Posterior cingulate gyrus (tissue), 11 donors: ENCODE results near the gene FOXO4.
A peak's percentile ranks its signal among the peaks of the same experiment; 100 is the strongest.
"Not testable (repeated sequence)": the region's sequence is repeated elsewhere in the genome, so short reads cannot be mapped to it uniquely, and the experiment has no call there.

Source experiments
- DNase-seq, 10 donors: peaks; one replicate each; pipeline versions ENCODE4 v3.0.0 to v3.0.0-alpha.2; 2020 to 2021; ENCODE audit warnings: mixed read lengths in 3 of 10
- intact Hi-C: fragments of 100-400 bp; cut with DNase I; formaldehyde crosslinking; loops from one replicate; pipeline ENCODE4 v1.15.1; 2023

The FOXO4 gene, protein sequence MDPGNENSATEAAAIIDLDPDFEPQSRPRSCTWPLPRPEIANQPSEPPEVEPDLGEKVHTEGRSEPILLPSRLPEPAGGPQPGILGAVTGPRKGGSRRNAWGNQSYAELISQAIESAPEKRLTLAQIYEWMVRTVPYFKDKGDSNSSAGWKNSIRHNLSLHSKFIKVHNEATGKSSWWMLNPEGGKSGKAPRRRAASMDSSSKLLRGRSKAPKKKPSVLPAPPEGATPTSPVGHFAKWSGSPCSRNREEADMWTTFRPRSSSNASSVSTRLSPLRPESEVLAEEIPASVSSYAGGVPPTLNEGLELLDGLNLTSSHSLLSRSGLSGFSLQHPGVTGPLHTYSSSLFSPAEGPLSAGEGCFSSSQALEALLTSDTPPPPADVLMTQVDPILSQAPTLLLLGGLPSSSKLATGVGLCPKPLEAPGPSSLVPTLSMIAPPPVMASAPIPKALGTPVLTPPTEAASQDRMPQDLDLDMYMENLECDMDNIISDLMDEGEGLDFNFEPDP

DNA sequence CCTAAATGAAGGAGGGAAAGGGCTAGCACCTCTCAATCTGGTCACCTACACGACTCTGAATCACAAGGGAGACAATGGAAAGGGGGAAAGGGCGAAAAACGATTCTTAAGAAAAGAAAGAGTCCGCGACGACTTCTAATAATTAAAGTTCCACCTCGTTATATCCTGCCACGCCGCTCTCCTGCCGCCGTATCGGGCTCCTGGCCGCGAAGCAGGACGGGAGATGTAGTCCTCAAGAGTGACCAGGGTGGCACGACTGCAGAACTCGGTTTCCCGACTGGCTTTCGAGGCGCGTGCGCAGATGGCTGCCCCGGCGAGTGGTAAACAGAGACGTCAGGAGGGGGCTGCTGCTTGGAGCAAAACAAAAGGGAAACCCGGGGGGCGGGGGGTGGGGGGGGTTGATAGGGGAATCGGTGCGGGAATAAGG lies at the start of gene FOXO4:
Gene FOXO4, plus strand, starts transcription at position 297 of the 426 bp plus-strand sequence. CDS start 678 bp downstream, outside the sequence.
- intact Hi-C loops, result loop anchor here (1.0 to 5.0 kb wide), 3 partner anchors 28 to 272 kb away; partner anchors contain the start of gene TAF1
- DNase-seq, result peak; percentile 86 to 99 (median 91)

DNA sequence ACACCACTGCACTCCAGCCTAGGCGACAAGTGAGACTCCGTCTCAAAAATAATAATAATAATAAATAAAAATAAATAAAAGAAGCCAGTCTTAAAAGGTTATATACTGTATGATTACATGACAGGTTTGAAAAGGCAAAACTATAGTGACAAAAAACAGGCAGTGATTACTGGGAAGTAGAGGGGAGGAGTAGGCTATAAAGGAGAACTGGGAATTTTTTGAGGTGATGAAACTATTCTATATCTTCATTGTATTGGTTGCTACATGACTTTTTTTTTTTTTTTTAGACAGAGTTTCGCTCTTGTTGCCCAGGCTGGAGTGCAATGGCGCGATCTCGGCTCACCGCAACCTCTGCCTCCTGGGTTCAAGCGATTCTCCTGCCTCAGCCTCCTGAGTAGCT lies 47.8 kb upstream of the FOXO4 start:
- intact Hi-C loops, DNase-seq: not testable (repeated sequence)

DNA sequence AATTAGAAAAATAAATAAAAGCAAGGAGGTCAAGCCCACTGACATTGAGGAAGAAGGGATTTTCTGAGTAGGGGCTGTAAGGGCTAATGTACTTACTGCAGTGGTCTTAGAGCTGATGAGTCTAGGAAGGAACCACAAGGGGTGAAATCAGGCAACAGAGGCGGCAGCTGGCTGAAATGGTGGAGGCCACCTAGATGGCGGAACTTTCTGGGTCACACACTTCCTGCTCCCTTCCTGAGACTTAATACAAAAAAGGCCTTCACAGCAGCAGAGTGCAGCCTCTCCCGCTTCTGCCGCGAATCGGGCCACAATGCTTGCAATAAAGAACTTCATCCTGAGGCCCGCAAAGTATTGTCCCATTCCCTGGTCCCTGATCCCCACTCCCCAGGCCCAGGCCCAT lies 42.9 kb upstream of the FOXO4 start:
- intact Hi-C loops, result no loop called here
- DNase-seq, result no peak

DNA sequence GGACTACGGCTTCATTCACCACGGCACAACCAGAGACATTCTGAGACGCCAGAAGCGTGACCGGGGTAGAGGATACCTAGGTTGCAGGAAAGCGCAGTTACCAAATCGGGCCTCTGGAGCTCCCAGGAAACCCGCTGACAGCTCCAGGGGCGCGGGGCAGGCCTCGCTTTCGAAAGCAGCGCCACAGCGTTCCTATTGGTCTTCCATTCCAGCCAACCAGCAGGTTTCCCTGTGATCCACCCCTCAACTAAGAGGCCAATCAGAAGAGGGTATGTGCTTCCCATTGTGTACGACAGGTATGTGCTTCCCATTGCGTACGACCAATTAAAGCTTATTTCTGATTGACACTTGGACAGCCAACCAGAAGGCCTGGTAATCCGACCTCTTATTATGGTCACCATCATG lies 42.4 kb upstream of the FOXO4 start:
- no peak for DNase-seq

DNA sequence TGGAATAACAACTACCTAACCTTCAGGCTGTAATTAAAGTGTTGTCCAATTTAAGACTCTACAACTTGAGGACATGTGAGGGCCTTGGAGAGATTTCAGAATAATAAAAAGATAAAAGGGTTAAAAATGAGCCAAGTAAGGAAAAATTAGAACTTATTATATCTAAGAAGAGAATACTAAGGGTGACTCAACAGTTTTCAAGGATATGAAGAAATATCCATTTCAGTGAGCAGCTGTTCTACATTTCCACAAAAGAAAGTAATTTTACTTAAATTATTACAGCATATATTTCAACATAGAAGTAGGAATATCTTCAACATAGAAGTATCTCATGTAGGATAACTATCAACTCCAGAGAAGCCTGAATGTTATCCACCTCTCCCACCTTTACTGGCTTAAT lies 38.8 kb upstream of the FOXO4 start:
- intact Hi-C loops, result no loop called here
- DNase-seq, result no peak

More for the DNA sequence above, 42.4 kb upstream of the FOXO4 start:
- intact Hi-C loops, result no loop called here

DNA sequence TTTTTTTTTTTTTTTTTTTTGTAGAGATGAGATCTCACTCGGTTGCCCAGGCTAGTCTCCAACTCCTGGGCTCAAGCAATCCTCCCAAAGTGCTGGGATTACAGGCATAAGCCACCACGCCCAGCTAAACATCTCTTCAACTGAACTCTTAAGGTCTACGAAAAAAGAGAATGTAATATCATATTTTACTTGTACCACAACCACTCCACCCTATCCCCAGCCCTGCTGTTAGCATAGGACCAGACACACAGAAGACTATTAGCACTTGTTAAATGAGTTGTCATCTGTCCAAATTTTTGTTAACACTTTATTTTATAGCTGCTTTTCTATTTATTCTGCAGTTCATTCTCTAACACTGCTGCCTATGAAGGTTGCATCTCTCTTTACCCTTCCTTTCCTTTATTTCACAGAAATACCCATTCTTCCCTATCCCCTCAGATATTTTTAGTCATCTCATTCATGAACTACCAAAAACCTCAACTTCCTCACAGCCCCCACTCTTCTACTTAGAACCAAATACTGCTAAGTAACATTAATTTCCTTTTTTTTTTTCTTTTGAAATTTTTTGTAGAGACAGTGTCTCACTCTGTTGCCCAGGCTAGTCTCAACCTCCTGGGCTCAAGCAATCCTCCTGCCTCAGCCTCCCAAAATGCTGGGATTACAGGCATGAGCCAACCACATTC lies 37.7 kb upstream of the FOXO4 start:
- intact Hi-C loops, result no loop called here
- no peak for DNase-seq

DNA sequence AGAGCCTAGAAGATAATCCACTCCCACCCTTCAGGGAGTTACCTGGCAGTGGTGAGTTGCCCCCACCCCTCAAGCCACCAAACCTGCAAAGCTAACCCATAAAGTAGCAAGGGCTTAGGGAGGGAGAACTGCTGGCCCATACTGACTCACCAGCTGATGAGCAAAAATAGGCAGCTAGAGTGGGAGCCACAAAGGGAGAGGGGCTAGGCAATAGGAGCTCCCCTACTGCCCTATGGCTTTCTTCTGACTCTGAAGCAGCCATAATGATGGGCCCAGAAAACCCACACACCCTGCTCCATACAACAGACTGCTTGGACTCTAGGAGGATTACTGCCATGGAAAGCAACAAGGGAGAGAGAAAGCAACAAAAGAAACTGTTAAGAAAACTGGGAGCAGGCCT lies 35.5 kb upstream of the FOXO4 start:
- intact Hi-C loops, result no loop called here
- no peak for DNase-seq

DNA sequence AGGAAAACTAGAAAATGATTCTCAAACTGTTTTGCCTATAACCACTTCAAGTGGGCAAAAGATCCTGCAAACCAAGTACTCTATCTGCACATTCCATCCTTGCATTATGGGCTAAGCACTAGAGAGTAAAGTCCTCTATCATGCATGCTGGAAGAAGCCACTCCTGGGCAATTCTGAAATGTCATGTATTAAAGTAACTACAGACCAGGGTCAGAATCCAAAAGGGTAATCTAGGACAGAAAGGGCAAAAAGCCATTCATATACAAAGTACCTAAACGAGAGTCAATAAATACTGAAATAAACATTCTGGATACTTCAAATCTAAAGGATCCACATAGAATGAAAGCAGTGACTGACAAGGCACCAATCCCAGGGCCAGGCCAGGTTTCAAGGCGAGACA lies 28.6 kb upstream of the FOXO4 start:
- DNase-seq, result no peak
- intact Hi-C loops, result loop anchor here (1.0 kb wide), 1 partner anchor 28 kb away; the partner anchor contains the start of gene FOXO4

DNA sequence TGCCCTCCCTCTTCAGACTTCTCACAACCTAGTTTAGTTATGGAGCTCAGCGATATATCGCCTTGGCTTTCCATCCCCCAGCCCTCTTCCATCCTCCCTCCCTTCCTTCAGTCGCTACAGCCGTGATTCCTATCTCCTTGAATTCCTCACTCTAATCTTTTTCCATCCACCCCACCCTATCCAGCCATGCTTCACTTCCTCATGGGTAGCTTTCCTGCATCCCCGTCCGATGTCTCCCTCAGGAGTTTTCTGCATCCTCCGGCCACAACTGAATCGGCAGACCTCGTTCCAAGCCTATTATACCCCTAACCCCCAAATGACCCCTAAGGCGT lies 28.0 kb upstream of the FOXO4 start:
- no peak for DNase-seq
- intact Hi-C loops, result loop anchor here (1.0 kb wide), 1 partner anchor 28 kb away; the partner anchor contains the start of gene FOXO4

DNA sequence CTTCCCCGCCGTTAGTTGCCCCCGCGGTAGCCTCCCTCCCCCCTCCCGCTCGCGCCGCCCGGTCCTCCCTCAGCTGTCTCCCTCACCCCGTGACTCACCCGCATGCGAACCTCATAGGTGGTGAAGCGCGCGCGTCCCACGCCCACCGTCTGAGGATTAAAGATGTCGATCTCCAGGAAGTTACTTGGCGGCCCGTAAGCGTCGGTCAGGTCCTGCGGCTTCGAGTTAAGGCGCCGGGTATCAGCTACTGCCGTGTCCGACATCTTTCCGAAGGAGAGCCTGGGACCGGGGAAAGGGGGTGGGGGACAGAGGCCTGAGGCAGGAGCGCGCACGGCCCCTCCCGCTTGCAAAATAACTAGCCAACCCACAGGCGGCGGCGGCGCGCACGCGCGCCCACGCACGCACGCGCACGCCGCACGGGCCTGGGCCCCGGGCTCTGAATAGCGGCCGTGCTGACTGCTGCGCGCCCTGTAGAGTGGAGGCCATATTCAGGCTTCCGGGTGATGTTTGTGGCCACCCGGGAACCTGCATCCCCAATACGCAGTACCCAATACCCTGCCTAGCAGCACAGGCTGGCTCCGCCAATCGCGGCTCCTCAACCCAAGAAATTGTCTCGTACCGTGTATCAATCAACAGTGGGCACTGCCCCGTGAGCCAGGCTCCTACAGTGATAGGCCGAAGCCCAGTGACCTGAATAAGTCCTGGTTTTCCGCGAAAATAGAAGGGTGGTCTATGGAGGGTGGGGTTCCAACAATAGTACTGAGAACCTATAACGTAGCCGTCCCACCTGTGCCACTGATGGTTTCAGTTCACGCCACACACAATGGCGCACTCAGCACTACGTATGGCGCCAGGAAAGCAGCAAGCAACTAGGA lies 27.4 kb upstream of the FOXO4 start, which contains the start of gene SNX12:
Gene SNX12, minus strand, starts transcription at position 291 of the 875 bp plus-strand sequence. Its CDS starts 28 bp downstream, at position 263.
- peak; percentile 82 to 99 (median 88) for DNase-seq
- intact Hi-C loops, result no loop called here

DNA sequence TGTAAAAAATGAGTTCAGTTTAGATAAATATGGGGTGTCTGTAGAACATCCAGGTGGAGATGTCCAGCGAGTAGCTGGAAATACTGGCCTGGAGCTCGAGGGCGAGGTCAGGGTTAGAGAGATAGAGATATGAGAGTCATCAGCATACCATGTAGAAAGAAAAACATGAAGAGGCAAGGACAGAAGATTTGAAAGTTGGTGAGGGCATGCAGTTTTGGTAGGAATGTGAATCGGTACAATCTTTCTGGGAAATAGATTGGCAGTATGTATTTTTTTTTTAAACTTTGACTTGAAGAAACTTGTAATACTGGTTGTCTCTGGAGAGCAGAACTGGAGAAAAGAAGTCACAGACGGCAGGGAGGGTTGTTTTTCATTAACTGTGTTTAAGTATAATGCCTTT lies 25.1 kb upstream of the FOXO4 start:
- DNase-seq, result no peak
- intact Hi-C loops, result no loop called here

DNA sequence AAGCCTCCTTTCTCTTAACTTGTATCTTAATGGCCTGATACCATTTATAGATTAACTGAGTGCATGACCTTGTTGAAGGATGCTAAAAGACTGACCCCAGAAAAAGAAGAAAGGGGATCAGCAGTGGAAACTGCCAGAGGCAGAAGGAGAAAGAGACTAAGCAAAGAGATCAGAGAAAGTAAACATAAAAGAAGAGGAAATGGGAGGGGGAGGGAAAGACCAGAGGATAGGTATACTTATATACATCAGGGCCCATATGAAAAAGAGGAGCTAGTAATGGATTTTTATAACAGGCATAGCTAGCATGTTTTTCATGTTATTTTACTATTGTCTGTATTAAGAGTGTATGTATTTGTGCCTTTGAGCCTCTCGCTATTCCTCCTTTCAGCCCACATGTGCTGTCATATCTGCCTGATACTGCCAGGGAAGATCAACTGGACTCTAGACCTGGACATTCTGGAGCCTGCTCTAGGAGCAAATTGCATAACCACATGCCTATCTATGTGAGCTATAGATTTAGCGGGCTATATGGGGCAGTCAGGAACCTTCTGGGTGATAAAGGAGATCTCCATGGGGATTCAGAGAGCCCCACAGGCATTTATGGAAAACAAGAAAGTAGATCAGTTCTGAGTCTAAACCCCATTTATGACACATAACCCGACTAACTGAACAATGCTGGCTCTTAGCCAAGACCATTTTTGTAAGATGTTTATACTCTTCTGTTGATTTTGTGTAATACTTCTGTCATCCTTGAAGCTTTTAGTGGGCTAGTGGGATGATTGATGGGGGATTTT lies 14.1 kb upstream of the FOXO4 start:
- intact Hi-C loops, result no loop called here
- DNase-seq, result no peak

DNA sequence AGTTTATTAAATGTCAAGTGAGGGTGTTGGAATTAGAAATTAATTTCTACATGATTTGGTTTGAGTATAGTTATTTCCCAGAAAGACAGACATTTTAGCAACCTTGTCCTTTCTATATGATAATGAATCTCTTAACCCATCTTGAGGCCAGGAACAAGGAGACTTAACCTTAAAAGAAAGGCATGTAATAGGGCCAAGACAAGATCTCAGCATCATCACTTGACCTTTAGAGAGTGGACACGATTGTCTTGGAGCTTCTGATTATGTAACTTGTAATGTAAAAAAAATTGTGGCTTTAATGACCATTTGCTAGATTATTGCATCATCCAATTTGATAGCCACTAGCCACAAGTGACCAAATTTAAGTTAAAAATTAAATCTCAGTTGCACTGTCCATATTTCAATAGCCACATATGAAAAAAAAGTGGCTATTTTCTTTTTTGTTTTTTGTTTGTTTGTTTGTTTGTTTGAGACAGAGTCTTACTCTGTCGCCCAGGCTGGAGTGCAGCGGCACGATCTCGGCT lies 13.5 kb upstream of the FOXO4 start:
- no peak for DNase-seq

DNA sequence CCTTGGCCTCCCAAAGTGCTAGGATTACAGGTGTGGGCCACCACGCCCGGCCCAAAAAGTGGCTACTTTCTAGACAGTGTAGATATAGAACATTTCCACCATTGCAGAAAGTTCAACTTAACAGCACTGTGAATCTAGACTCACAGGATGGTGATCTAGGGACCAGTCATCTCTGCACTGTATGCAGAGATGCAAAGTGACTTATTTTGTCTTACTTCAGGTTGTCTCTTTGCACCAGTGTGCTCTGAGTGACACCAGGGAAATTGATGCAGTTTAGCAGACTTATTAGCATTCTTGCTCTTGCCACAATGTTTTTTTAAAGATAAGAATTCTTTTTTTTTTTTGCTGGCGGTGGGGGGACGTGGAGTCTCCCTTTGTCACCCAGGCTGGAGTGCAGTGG lies 12.8 kb upstream of the FOXO4 start:
- intact Hi-C loops, result no loop called here
- DNase-seq, result no peak

More for the DNA sequence above, 13.5 kb upstream of the FOXO4 start:
- intact Hi-C loops, result no loop called here

DNA sequence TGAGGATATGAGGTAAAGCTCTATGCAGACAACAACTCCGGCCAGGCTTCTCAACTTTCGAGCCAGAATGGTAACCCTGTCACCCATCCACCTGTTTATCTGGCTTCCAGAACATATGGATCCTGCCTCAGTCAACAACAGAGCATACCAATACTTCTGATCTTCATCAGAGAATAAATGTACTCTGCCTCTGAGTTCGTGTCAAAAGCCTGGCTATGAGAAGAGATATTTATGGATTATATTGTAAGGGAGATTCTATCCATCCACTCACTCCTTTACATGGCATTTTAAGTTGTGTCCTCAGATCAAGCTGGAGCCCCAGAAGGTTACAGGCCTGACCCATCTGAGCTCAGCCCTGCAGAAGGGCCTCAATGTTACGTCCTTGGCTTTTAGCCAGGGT lies 9.8 kb upstream of the FOXO4 start:
- DNase-seq, result no peak
- intact Hi-C loops, result no loop called here

DNA sequence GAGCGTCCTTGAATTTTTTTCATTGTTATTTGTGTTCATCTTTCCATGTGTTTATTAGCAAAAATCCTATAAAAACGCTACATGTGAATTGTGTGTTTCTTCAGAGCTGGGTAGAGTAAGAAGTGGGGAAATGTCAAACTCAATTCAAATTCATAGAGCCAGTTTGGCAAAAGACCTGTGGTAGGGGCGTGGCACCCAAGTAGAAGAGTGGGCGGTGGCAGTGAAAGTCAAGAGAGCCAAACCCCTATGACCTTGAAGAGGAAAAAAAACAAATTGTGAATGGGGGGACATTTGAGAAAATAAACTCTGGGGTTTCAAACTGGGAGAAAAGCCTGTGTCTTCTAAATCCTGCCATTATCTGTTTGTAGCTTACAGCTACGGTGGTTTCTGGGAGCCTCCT lies 4.4 kb upstream of the FOXO4 start:
- intact Hi-C loops, result no loop called here
- no peak for DNase-seq

DNA sequence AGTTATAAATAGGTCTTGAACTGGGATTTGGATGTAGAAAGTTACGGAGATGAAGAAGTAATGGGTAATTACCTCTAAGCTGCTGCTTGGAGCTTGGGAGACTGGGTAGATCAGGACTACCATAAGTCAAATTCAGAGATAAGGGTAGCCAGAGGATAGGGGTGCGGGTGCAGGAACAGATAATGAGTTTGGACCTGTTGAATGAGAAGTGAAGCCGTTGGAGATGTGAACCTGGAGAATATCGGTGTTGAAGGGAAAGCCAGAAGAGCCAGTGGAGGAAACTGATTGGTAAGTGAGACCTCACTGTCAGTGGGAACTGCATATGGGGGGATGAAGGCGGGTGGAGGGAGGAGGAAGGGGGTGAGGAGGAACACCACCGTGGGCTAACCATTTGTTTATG lies 618 bp upstream of the FOXO4 start:
- intact Hi-C loops, result loop anchor here (1.0 to 5.0 kb wide), 3 partner anchors 28 to 272 kb away; partner anchors contain the start of gene TAF1
- no peak for DNase-seq

DNA sequence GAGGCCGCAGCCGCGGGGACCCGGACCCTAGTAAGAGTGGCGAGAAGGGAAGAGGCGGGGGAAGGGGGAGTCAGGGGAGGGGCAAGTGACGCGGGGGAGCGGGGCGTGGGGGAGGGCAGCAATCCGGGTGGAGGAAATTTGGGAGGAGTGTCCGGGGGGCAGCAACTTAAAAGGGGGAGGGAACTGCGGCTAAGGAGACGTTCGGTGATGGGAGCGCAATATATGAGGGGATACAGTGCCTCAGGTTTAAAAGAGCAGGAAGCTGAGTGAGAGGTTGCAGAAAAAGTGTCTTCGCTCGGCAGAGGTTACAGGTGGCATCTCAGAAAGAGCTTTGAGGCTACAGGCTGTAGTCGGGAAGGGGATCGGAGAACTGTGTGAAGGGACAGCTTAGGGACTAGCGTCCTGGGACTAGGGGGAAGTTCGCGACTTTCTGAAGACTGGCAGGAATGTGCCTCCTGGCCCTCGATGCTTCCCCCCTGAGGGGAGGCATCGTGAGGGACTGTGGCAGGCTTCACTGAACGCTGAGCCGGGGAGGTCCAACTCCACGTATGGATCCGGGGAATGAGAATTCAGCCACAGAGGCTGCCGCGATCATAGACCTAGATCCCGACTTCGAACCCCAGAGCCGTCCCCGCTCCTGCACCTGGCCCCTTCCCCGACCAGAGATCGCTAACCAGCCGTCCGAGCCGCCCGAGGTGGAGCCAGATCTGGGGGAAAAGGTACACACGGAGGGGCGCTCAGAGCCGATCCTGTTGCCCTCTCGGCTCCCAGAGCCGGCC lies 519 bp downstream of the FOXO4 start:
- intact Hi-C loops, result loop anchor here (1.0 to 5.0 kb wide), 3 partner anchors 29 to 271 kb away; partner anchors contain the start of gene TAF1
- peak in 1 of 10 donors; percentile 81 for DNase-seq

DNA sequence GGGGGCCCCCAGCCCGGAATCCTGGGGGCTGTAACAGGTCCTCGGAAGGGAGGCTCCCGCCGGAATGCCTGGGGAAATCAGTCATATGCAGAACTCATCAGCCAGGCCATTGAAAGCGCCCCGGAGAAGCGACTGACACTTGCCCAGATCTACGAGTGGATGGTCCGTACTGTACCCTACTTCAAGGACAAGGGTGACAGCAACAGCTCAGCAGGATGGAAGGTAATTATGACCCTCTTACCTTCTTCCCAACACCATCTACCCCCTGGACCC lies 1.0 kb downstream of the FOXO4 start:
- no peak for DNase-seq
- intact Hi-C loops, result loop anchor here (5.0 kb wide), 2 partner anchors 81 to 271 kb away; partner anchors contain the start of gene TAF1
